GM19193 (cell line): ENCODE results near the gene NXPH2.

Experiments used
- POLR2A ChIP-seq: IDR thresholded peaks from 4 replicates; pipeline ENCODE4 v1.6.1; 2011; ENCODE audit not compliant: insufficient read depth, insufficient read length; ENCODE audit errors: extremely low read depth

NXPH2 gene

GRCh38 chr2:138779781-138780445, at the start of gene NXPH2:
NXPH2 (minus strand) TSS chr2:138780390; CDS start chr2:138780241, 149 bp downstream.
- no peak for TF ChIP-seq POLR2A

DNA sequence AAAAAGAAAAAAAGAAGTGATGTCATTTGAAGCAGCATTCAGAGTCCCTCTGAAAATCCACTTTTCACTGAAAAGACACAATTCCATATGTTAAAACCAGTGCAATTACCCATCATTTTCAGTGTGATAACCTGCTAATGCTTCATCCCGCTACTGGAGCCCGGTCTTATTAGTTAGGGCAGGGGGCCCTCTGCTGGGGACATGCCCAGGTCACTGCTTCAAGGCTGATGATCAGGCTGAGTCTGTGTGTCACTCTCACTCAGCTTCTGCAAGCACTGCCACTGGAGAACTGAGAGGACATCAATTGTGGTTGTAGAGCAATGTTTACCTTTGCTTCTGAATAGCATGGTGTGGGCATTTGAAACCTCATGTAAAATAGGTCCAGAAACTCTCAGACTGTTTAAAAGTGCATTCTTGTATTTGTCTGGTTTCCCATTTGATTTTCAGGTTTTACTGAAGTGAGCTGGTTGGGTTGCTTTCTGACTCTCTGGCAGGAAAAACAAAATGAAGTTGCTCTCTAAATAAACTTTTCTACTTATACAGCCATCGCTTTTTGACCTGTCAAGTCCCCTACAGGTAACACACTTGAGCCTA, 49.2 kb upstream of the NXPH2 start:
- no peak for TF ChIP-seq POLR2A

DNA sequence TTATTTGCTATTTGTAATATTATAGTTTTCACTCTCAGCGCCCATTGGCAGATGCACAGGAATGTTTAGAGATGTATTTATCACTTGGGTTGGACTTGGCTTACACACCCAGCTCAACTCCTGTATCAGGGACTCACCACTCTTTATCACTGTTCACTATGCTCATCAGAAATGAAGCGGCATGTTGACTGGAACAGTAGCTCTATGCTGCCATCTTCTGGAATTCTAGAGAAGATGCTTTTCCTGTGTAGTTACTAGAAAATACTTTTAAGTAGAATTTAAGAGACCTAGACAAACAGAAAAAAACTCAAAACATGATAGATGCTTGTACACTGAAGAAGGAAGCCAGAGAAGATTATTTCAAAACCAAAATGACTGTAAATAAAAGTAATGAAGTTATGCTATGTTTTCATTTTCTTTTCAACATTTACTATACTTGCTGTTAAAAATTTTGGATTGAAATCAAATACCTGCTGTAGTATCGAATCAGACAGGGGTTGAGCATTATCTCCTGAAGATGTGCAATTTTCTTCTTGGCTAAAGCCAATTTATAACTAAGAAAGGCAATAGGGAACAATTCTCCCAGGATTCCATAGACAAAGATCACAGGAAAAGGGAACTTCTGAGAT, 47.4 kb upstream of the NXPH2 start:
- no peak for TF ChIP-seq POLR2A

GRCh38 chr2:138823666-138824065, 43.5 kb upstream of the NXPH2 start:
- TF ChIP-seq POLR2A = no peak

DNA sequence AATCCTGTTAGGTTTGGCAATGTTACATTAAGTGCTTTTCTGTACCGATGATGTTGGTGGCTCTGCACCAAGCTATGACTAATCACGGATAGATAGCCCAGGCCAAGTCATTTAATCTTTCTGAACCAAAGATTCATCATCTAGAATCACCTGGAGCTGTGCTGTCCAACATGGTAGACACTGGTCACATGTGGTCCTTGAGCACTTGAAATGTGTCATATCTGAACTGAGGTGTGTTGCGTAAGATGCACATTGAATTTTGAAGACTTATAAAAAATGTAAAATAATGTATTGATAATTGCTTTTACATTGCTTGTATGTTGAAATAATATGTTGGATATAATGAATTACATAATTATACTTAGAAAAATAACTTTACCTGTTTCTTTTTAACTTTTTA, 39.8 kb upstream of the NXPH2 start:
- TF ChIP-seq POLR2A = no peak

- TF ChIP-seq POLR2A = no peak
Measured at GRCh38 chr2:138818556-138818955, 38.4 kb upstream of the NXPH2 start.

GRCh38 chr2:138814123-138814898, 34.1 kb upstream of the NXPH2 start:
- no peak for TF ChIP-seq POLR2A

- TF ChIP-seq POLR2A = no peak
Measured at GRCh38 chr2:138811431-138811830, 31.2 kb upstream of the NXPH2 start.

GRCh38 chr2:138794724-138795123, 14.5 kb upstream of the NXPH2 start:
- TF ChIP-seq POLR2A = no peak

- TF ChIP-seq POLR2A = no peak
Measured at GRCh38 chr2:138787053-138787666, 7.0 kb upstream of the NXPH2 start.

DNA sequence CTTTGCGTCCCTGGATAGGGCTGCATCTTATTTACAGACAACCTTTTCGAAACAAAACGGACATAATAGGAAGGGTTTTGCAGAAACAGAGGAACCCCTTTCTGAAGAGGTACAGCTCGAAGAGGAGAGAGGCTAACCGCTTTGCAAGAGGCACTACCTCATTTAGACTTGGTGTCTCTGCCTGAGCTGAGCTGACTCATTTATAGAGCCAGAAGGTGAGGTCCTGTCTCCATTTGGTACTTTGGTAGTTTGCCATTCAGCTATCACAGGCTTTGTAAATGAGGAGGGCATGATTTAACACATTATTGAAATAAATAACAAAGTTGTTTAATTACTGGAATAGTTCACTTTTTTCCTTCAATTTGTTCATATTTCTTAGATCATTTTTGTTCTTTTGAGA, 2.2 kb upstream of the NXPH2 start:
- TF ChIP-seq POLR2A = no peak

GRCh38 chr2:138780908-138781307, 718 bp upstream of the NXPH2 start:
- TF ChIP-seq POLR2A = no peak

DNA sequence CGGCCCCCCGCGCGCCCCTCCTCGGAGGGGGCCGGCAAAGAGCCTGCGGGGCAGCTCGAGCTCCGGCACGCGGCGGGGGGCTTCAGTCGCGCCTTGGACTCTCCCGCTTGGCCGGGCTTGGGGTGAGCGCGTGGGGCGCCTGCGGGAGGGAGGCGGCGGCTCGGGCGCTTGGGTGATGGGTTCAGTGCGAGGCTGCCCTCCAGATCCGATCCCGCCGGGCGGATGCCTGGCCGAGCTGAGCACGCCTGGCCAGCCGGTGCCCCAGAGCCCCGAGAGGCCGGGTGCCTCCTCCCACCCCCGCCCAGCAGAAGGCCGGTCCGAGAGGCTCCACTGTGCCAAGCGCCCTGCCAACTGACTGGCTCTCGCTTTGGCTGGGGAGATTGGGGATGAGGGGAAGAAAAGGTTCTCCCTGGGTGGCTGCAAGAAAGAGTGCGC, 273 bp upstream of the NXPH2 start:
- no peak for TF ChIP-seq POLR2A

DNA sequence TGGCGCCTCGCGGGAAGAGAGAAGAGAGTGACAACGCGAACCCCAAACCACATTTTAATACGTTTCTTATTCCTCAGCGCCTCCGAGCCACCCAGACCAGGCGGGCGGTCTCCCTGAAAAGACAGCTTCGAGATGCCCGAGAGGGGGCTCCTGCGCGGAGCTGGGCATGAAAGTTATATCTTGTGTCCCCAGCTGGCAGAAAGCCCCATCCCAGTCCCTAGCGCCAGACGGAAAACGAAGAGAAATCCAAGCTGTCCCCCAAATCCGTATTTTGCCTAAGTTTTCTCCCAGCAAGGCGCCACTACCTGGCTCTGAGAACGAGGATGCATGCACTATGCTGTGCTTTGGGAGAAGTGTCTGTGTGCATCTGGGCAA, 797 bp downstream of the NXPH2 start:
- no peak for TF ChIP-seq POLR2A

DNA sequence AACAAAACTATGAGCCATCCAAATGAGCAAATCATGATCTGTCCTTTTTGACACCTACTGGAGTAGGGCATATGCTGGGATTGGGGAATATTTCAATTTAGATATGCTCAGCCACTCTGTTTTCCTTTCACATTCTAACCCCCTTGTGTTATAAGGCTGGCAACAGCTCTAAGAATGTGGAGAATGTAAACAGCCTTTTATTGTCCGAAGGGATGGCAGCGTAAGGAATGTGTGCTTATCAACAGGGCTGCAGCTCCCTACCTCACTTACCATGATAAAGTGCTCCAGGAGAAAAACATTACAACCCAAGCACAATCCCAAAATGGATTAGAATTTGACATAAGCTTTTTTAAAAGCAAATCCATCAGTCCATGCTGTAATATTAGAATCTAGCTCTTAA, 2.2 kb downstream of the NXPH2 start:
- no peak for TF ChIP-seq POLR2A
